Germinal center (tissue), 1 donor: ENCODE results near the gene SPAG7.
"Not testable (repeated sequence)": the region's sequence is repeated elsewhere in the genome, so short reads cannot be mapped to it uniquely, and the experiment has no call there.

Source experiments
- DNase-seq: peaks from one replicate; pipeline ENCODE4 v3.0.0; 2012; ENCODE audit warnings: mixed read lengths, low spot score

SPAG7 gene

GRCh38 chr17:4938069-4938491 lies 29.5 kb downstream of the SPAG7 start:
- peak; percentile 4 for DNase-seq

- peak; percentile 0 for DNase-seq
Observed at GRCh38 chr17:4937553-4937952, 30.1 kb downstream of the SPAG7 start.

- peak; percentile 0 for DNase-seq
Observed at GRCh38 chr17:4936436-4936835, 31.2 kb downstream of the SPAG7 start.

- DNase-seq = no peak
Observed at GRCh38 chr17:4935650-4936049, 32.0 kb downstream of the SPAG7 start.

- DNase-seq = no peak
Observed at GRCh38 chr17:4934173-4934979, 33.2 kb downstream of the SPAG7 start.

- DNase-seq = no peak
Observed at GRCh38 chr17:4933646-4934045, 34.0 kb downstream of the SPAG7 start.

GRCh38 chr17:4932756-4933155 lies 34.9 kb downstream of the SPAG7 start:
- no peak for DNase-seq

GRCh38 chr17:4931963-4932362 lies 35.7 kb downstream of the SPAG7 start, which contains the start of gene GP1BA:
Gene GP1BA, plus strand, starts transcription at chr17:4932277. Its CDS starts 328 bp downstream, at chr17:4932605.
- no peak for DNase-seq

GRCh38 chr17:4928881-4929280 lies 38.7 kb downstream of the SPAG7 start:
- no peak for DNase-seq

- DNase-seq = not testable (repeated sequence)
Observed at GRCh38 chr17:4926577-4927335, 40.9 kb downstream of the SPAG7 start.

- DNase-seq = no peak
Observed at GRCh38 chr17:4921320-4921719, 46.3 kb downstream of the SPAG7 start.

GRCh38 chr17:4920351-4921048 lies 47.1 kb downstream of the SPAG7 start:
- no peak for DNase-seq

GRCh38 chr17:4919511-4920047 lies 48.0 kb downstream of the SPAG7 start:
- DNase-seq = no peak

GRCh38 chr17:4914551-4914950 lies 53.1 kb downstream of the SPAG7 start:
- DNase-seq = not testable (repeated sequence)

GRCh38 chr17:4913994-4914393 lies 53.6 kb downstream of the SPAG7 start:
- no peak for DNase-seq
